ENCODE data around the gene ALK. TPM values are rescaled to one million over a fixed set of nuclear protein-coding genes. Genes with fewer than 3 reads are reported as not detected.

The ALK gene
- total and polyA plus RNA-seq, 2 donors (not counting 1 experiment from before 2014, with no cell fraction given), result under 0.01 to 0.02 TPM

DNA sequence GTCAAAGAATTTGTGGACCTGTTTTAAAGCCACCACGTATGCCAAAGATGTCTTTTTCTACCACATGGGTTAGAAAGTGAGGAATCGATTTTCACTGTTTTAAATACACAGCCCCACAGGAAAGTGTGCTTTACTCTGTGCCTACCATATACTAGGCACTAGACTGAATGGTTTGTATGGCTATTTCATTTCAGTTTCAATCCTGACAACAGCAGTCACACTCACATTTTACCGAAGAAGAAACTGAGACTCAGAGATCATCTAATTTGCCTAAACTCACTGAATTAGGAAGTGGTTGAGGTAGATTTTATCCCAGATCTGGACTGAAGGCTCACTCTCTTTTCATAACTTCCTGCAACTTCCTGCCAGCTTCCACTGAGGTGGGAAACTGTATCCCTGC is 176.4 kb downstream of the ALK start:
- no peak overlapping the region for H2AFZ ChIP-seq (ENCODE audit: low read length)

DNA sequence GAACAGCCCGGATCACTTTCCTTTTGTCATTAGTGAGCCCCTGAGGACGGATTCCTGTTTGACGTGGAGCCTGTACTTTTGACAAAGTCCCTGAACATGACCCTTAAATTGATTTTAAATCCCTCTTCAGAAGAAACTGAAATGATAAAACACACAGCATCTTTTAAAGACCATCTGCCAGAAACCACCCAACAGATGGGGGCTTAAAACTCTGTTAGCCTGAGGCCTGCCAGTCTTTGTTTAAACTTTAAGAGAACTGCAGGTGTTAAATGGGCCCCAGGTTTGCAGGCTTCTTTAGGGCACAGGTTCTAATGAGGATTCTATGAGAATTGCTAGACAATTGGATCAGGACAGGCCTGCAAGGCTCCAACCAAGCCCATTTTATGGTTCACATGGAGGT is 177.9 kb downstream of the ALK start:
- H3K9ac ChIP-seq (ENCODE audit: insufficient read depth, low read length), result no peak overlapping the region
- H4K20me1 ChIP-seq (ENCODE audit: control insufficient read depth, extremely low read depth, insufficient read depth, low read length), result no peaks in the 10 kb centered on the region
- no peak for TF ChIP-seq EZH2 (IDR thresholded peaks at IDR 0.05; ENCODE audit: low read length, missing control alignments)
- TF ChIP-seq, protein P1, sequence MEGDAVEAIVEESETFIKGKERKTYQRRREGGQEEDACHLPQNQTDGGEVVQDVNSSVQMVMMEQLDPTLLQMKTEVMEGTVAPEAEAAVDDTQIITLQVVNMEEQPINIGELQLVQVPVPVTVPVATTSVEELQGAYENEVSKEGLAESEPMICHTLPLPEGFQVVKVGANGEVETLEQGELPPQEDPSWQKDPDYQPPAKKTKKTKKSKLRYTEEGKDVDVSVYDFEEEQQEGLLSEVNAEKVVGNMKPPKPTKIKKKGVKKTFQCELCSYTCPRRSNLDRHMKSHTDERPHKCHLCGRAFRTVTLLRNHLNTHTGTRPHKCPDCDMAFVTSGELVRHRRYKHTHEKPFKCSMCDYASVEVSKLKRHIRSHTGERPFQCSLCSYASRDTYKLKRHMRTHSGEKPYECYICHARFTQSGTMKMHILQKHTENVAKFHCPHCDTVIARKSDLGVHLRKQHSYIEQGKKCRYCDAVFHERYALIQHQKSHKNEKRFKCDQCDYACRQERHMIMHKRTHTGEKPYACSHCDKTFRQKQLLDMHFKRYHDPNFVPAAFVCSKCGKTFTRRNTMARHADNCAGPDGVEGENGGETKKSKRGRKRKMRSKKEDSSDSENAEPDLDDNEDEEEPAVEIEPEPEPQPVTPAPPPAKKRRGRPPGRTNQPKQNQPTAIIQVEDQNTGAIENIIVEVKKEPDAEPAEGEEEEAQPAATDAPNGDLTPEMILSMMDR (conservative IDR thresholded peaks at IDR 0.05 in 1 of 2, IDR thresholded peaks at IDR 0.05 in 1 of 2; ENCODE audit: low read depth in 1 of 2, low read length in 2 of 2), result no peak
- no peaks in the 10 kb centered on the region for H3K9me3 ChIP-seq (ENCODE audit: control insufficient read depth, insufficient read depth, low read depth, low read length)
- no peaks in the 10 kb centered on the region for H3K27me3 ChIP-seq (ENCODE audit: control insufficient read depth, insufficient read depth, low read length)
- no peak overlapping the region for H2AFZ ChIP-seq (ENCODE audit: low read length)
- no peaks in the 10 kb centered on the region for H3K36me3 ChIP-seq (ENCODE audit: control insufficient read depth, insufficient read depth, low read length)
- no peak overlapping the region for H3K27ac ChIP-seq (ENCODE audit: insufficient read depth, low read length)
- H3K4me1 ChIP-seq (ENCODE audit: control insufficient read depth, extremely low read depth, insufficient read depth, low read length), result peaks cover 10% of the 10 kb centered on the region
- no peak for DNase-seq (ENCODE audit: low read depth in 2 of 2)
- no peaks in the 10 kb centered on the region for H3K79me2 ChIP-seq (ENCODE audit: control insufficient read depth, insufficient read depth, low read length)
- H3K4me3 ChIP-seq (replicated peaks in 1 of 4; ENCODE audit: control extremely low read depth in 1 of 4, insufficient read depth in 1 of 4, low read depth in 3 of 4, low read length in 4 of 4), result no peak overlapping the region
- H3K4me2 ChIP-seq (ENCODE audit: extremely low read depth, insufficient read depth, low read length), result no peak overlapping the region

More for the DNA sequence above, 176.4 kb downstream of the ALK start:
- no peak overlapping the region for H3K4me3 ChIP-seq (replicated peaks in 1 of 4; ENCODE audit: control extremely low read depth in 1 of 4, insufficient read depth in 1 of 4, low read depth in 3 of 4, low read length in 4 of 4)
- no peak overlapping the region for H3K27ac ChIP-seq (ENCODE audit: insufficient read depth, low read length)
- H4K20me1 ChIP-seq (ENCODE audit: control insufficient read depth, extremely low read depth, insufficient read depth, low read length), result no peaks in the 10 kb centered on the region
- H3K9ac ChIP-seq (ENCODE audit: insufficient read depth, low read length), result no peak overlapping the region
- no peak for DNase-seq (ENCODE audit: low read depth in 2 of 2)
- H3K27me3 ChIP-seq (ENCODE audit: control insufficient read depth, insufficient read depth, low read length), result no peaks in the 10 kb centered on the region
- H3K4me1 ChIP-seq (ENCODE audit: control insufficient read depth, extremely low read depth, insufficient read depth, low read length), result peaks cover 12% of the 10 kb centered on the region
- H3K36me3 ChIP-seq (ENCODE audit: control insufficient read depth, insufficient read depth, low read length), result no peaks in the 10 kb centered on the region
- no peak for TF ChIP-seq EZH2 (IDR thresholded peaks at IDR 0.05; ENCODE audit: low read length, missing control alignments)
- TF ChIP-seq, protein P1 (conservative IDR thresholded peaks at IDR 0.05 in 1 of 2, IDR thresholded peaks at IDR 0.05 in 1 of 2; ENCODE audit: low read depth in 1 of 2, low read length in 2 of 2), result no peak
- H3K4me2 ChIP-seq (ENCODE audit: extremely low read depth, insufficient read depth, low read length), result no peak overlapping the region
- H3K79me2 ChIP-seq (ENCODE audit: control insufficient read depth, insufficient read depth, low read length), result no peaks in the 10 kb centered on the region
- no peaks in the 10 kb centered on the region for H3K9me3 ChIP-seq (ENCODE audit: control insufficient read depth, insufficient read depth, low read depth, low read length)

DNA sequence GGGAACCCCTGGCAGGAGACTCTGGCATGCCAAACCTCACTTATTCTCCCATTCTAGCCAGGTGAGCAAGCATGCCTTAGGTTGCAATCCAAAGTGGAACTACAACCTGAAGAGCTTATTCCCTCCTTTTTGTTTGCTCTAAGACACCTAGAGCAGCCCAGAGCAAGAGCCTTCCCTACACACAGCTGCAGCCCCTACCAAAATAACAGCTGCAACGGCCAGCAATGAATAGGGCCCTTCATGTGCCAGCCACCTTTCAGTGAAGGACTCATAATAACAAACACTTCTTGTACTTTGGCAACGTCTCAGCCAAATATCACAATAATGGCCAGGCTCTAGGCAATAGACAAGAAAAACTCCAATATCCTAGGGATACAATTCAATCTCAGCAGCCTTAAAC is 178.7 kb downstream of the ALK start:
- no peak for TF ChIP-seq EZH2 (IDR thresholded peaks at IDR 0.05; ENCODE audit: low read length, missing control alignments)
- TF ChIP-seq, protein P1 (conservative IDR thresholded peaks at IDR 0.05 in 1 of 2, IDR thresholded peaks at IDR 0.05 in 1 of 2; ENCODE audit: low read depth in 1 of 2, low read length in 2 of 2), result no peak
- H3K79me2 ChIP-seq (ENCODE audit: control insufficient read depth, insufficient read depth, low read length), result no peaks in the 10 kb centered on the region

More for the DNA sequence above, 178.7 kb downstream of the ALK start:
- Histone ChIP-seq H4K20me1 (ENCODE audit: control insufficient read depth, extremely low read depth, insufficient read depth, low read length) (no peaks in the 10 kb centered on the region), H3K4me1 (ENCODE audit: control insufficient read depth, extremely low read depth, insufficient read depth, low read length) (peaks cover 6% of the 10 kb centered on the region), H3K9me3 (ENCODE audit: control insufficient read depth, insufficient read depth, low read depth, low read length) (no peaks in the 10 kb centered on the region), H3K4me3 (replicated peaks in 1 of 4; ENCODE audit: control extremely low read depth in 1 of 4, insufficient read depth in 1 of 4, low read depth in 3 of 4, low read length in 4 of 4) (no peak overlapping the region), H2AFZ (ENCODE audit: low read length) (no peak overlapping the region), H3K27ac (ENCODE audit: insufficient read depth, low read length) (no peak overlapping the region), H3K9ac (ENCODE audit: insufficient read depth, low read length) (no peak overlapping the region), H3K4me2 (ENCODE audit: extremely low read depth, insufficient read depth, low read length) (no peak overlapping the region), H3K36me3 (ENCODE audit: control insufficient read depth, insufficient read depth, low read length) (no peaks in the 10 kb centered on the region), H3K27me3 (ENCODE audit: control insufficient read depth, insufficient read depth, low read length) (no peaks in the 10 kb centered on the region)
- no peak for DNase-seq (ENCODE audit: low read depth in 2 of 2)
